Mesenchymal stem cell (in vitro differentiated cells and primary cell): ENCODE measurements around the gene FGF11.

Experiments used
- DNase-seq: peaks from one replicate; pipeline ENCODE4 v3.0.0-alpha.2; 2013
- H2AFZ ChIP-seq: one replicate; pipeline ENCODE4 v1.6.1; 2013; ENCODE audit warnings: low read depth, mild to moderate bottlenecking, control low read depth, inconsistent platforms, low read length, moderate library complexity
- H2AK5ac ChIP-seq: 2 replicates; pipeline ENCODE4 v1.6.1; 2013; ENCODE audit warnings: low read length, moderate library complexity, mild to moderate bottlenecking, inconsistent platforms; ENCODE audit not compliant: severe bottlenecking
- H2BK120ac ChIP-seq: one replicate; pipeline ENCODE4 v1.6.1; 2013; ENCODE audit warnings: low read depth, mild to moderate bottlenecking, inconsistent platforms, low read length, moderate library complexity
- H2BK12ac ChIP-seq, 2 experiments: one replicate each; pipeline ENCODE4 v1.6.1; 2013; ENCODE audit warnings: inconsistent platforms in 2 of 2, low read length in 2 of 2, mild to moderate bottlenecking in 2 of 2, moderate library complexity in 2 of 2, control low read depth in 1 of 2
- H2BK15ac ChIP-seq: one replicate; pipeline ENCODE4 v1.6.1; 2013; ENCODE audit warnings: mild to moderate bottlenecking, low read depth, inconsistent platforms; ENCODE audit not compliant: poor library complexity, severe bottlenecking
- H2BK5ac ChIP-seq: 2 replicates; pipeline ENCODE4 v1.6.1; 2013; ENCODE audit warnings: low read depth, mild to moderate bottlenecking, low read length, control low read depth, inconsistent platforms; ENCODE audit not compliant: poor library complexity, severe bottlenecking
- H3K14ac ChIP-seq, 2 experiments: one replicate each; pipeline ENCODE4 v1.6.1; 2013; ENCODE audit warnings: inconsistent platforms in 2 of 2, low read length in 2 of 2, control low read depth in 1 of 2, mild to moderate bottlenecking in 1 of 2, moderate library complexity in 1 of 2
- H3K18ac ChIP-seq, 2 experiments: one replicate each; pipeline ENCODE4 v1.6.1; 2013; ENCODE audit warnings: inconsistent platforms in 2 of 2, low read length in 2 of 2, control low read depth in 1 of 2, low read depth in 1 of 2, mild to moderate bottlenecking in 1 of 2
- H3K23ac ChIP-seq, 2 experiments: one replicate each; pipeline ENCODE4 v1.6.1; 2013; ENCODE audit warnings: inconsistent platforms in 2 of 2, low read length in 2 of 2, mild to moderate bottlenecking in 2 of 2, moderate library complexity in 2 of 2, control low read depth in 1 of 2
- H3K27ac ChIP-seq: 2 replicates; pipeline ENCODE4 v1.5.1; 2013; ENCODE audit warnings: mild to moderate bottlenecking, moderate library complexity, low read length, control low read depth, inconsistent platforms; ENCODE audit not compliant: poor library complexity, severe bottlenecking
- H3K27me3 ChIP-seq, 2 experiments: 2 replicates each; pipeline versions ENCODE4 v1.6.1 to v1.7.0; 2013; ENCODE audit warnings: low read length in 2 of 2, mild to moderate bottlenecking in 2 of 2, moderate library complexity in 2 of 2, control low read depth in 1 of 2, inconsistent platforms in 1 of 2; ENCODE audit not compliant: control insufficient read depth in 1 of 2, insufficient read depth in 1 of 2
- H3K36me3 ChIP-seq, 2 experiments: 2 replicates each; pipeline versions ENCODE4 v1.6.1 to v1.7.0; 2013; ENCODE audit warnings: low read length in 2 of 2, control low read depth in 1 of 2, inconsistent platforms in 1 of 2, low read depth in 1 of 2, mild to moderate bottlenecking in 1 of 2; ENCODE audit not compliant: insufficient read depth in 2 of 2, control insufficient read depth in 1 of 2
- H3K4ac ChIP-seq, 2 experiments: one replicate each; pipeline ENCODE4 v1.6.1; 2013; ENCODE audit warnings: inconsistent platforms in 2 of 2, low read length in 2 of 2, mild to moderate bottlenecking in 2 of 2, moderate library complexity in 2 of 2, control low read depth in 1 of 2, low read depth in 1 of 2
- H3K4me1 ChIP-seq: 2 replicates; pipeline ENCODE4 v1.6.1; 2013; ENCODE audit warnings: low read depth, low read length, control low read depth; ENCODE audit not compliant: control insufficient read depth, insufficient read depth
- H3K4me2 ChIP-seq: 2 replicates; pipeline ENCODE4 v1.6.1; 2013; ENCODE audit warnings: low read length, mild to moderate bottlenecking, inconsistent platforms; ENCODE audit not compliant: poor library complexity, severe bottlenecking
- H3K4me3 ChIP-seq, 2 experiments: 2 replicates each; pipeline versions ENCODE4 v1.5.1 to v1.7.0; 2013; ENCODE audit warnings: low read length in 2 of 2, mild to moderate bottlenecking in 2 of 2, control low read depth in 1 of 2, low read depth in 1 of 2; ENCODE audit not compliant: insufficient read depth in 1 of 2
- H3K79me1 ChIP-seq: replicated peaks from 2 replicates; pipeline ENCODE4 v1.6.1; 2013; ENCODE audit warnings: mild to moderate bottlenecking, control low read depth, low read length, inconsistent platforms; ENCODE audit not compliant: poor library complexity, severe bottlenecking
- H3K9ac ChIP-seq: 2 replicates; pipeline ENCODE4 v1.7.0; 2013; ENCODE audit warnings: mild to moderate bottlenecking, low read length, moderate library complexity
- H3K9me3 ChIP-seq: 2 replicates; pipeline ENCODE4 v1.7.0; 2013; ENCODE audit warnings: mild to moderate bottlenecking, low read length; ENCODE audit not compliant: control insufficient read depth
- H4K8ac ChIP-seq: one replicate; pipeline ENCODE4 v1.6.1; 2013; ENCODE audit warnings: inconsistent platforms, mild to moderate bottlenecking, low read length, moderate library complexity
- H4K91ac ChIP-seq: one replicate; pipeline ENCODE4 v1.6.1; 2013; ENCODE audit warnings: mild to moderate bottlenecking, low read length, inconsistent platforms
- WGBS: methylation state at CpG from one replicate; pipeline ENCODE4 v1.1.7; 2013; ENCODE audit warnings: mixed read lengths; 5-methylcytosine and 5-hydroxymethylcytosine counted together

FGF11 gene

DNA sequence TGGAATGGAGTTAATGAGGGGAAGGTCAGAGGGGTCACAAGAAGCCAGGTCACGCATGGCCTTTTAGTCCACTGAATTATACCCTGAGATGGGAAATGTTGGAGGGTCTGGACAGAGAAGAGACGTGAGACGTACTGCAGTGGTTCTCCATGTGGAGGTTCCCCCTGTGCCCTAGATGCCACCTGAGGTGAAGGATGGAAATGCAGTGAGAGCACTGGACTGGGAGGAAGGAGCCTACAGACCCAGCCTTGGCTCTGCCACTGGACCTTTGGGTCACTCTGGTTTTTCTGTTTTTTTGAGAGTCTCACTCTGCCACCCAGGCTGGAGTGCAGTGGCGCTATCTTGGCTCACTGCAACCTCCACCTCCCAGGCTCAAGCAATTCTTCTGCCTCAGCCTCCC is 43.2 kb upstream of the FGF11 start:
- H3K4me1 ChIP-seq: peaks cover 22% of the 10 kb centered on the region
- no peak overlapping the region for H3K23ac ChIP-seq
- peaks cover 17 to 18% of the 10 kb centered on the region in 2 experiments for H3K36me3 ChIP-seq
- H3K9ac ChIP-seq: no peak overlapping the region
- H2BK5ac ChIP-seq: no peak overlapping the region
- H3K4me2 ChIP-seq: no peak overlapping the region
- H3K4me3 ChIP-seq: no peak overlapping the region
- peaks cover 13% of the 10 kb centered on the region for H3K79me1 ChIP-seq
- no peaks in the 10 kb centered on the region for H3K9me3 ChIP-seq
- H3K27me3 ChIP-seq: no peaks in the 10 kb centered on the region
- H2BK12ac ChIP-seq: no peak overlapping the region
- no peak overlapping the region for H2BK120ac ChIP-seq
- H3K27ac ChIP-seq: no peak overlapping the region
- WGBS: 89% methylated on average over 4 of the region's 4 CpGs
- H3K18ac ChIP-seq: no peak overlapping the region
- no peak overlapping the region for H3K4ac ChIP-seq
- H2BK15ac ChIP-seq: no peak overlapping the region
- peak overlapping the region; percentile 63 for H4K8ac ChIP-seq
- DNase-seq: no peak
- H2AFZ ChIP-seq: no peak overlapping the region
- no peak overlapping the region for H3K14ac ChIP-seq
- no peak overlapping the region for H4K91ac ChIP-seq
- peak overlapping the region; percentile 76 for H2AK5ac ChIP-seq

- peaks cover 17% of the 10 kb centered on the region for H3K4me1 ChIP-seq
- H4K91ac ChIP-seq: no peak overlapping the region
- no peaks in the 10 kb centered on the region for H3K27me3 ChIP-seq
- H3K9me3 ChIP-seq: no peaks in the 10 kb centered on the region
- H3K79me1 ChIP-seq: peaks cover 4% of the 10 kb centered on the region
- no peak overlapping the region for H2BK15ac ChIP-seq
- H2BK120ac ChIP-seq: no peak overlapping the region
- no peaks in the 10 kb centered on the region for H3K36me3 ChIP-seq
- WGBS: 83% methylated on average over 1 of the region's 2 CpGs
- H4K8ac ChIP-seq: no peak overlapping the region
- H2AFZ ChIP-seq: no peak overlapping the region
- H2AK5ac ChIP-seq: no peak overlapping the region
- H3K4me3 ChIP-seq: no peak overlapping the region
- no peak overlapping the region for H3K23ac ChIP-seq
- no peak overlapping the region for H3K9ac ChIP-seq
- H3K14ac ChIP-seq: no peak overlapping the region
- no peak overlapping the region for H2BK12ac ChIP-seq
- no peak for DNase-seq
- H3K27ac ChIP-seq: no peak overlapping the region
- H2BK5ac ChIP-seq: no peak overlapping the region
- no peak overlapping the region for H3K4me2 ChIP-seq
- no peak overlapping the region for H3K4ac ChIP-seq
- no peak overlapping the region for H3K18ac ChIP-seq
Observed at GRCh38 chr17:7398612-7399011, 40.7 kb upstream of the FGF11 start.

DNA sequence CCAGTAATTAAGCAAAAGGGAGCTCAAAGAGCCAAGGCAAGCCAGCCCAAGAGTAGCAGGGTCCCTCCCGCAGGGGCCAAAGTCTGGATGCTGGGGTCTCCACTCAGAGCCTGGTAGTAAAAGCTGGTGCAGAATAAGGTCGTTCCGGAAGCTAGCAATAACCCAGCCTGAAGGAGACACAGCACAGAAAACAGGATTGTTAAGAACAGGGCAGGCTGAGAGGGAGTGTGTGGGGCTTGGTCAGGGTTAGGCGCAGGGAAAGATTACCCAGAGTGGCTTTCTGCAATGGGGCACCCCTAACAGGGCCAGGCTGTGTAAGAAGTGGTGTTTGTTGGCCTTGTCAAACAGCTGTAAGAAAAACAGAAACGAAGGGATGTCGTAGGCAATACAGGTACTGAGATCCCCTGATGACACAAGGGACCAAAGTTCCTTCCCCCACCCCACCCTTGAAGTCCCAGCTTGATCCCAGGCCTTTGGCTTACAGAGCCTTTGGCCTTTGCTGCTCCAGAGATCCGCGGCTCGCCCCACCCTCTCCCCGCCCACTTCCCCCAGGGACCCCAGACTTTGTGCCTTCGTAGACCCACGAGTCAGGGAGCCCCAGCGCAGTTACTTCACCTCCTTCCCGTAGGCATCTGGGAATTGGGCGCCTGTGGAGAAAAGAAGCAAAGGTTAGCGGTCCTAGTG is 36.1 kb upstream of the FGF11 start:
- peak overlapping the region; percentile 49 to 84 for H3K18ac ChIP-seq
- peak overlapping the region; percentile 80 to 87 for H3K4me3 ChIP-seq
- H3K4ac ChIP-seq: peak overlapping the region in 1 of 2 experiments; percentile 73
- peak overlapping the region in 1 of 2 experiments; percentile 97 for H3K23ac ChIP-seq
- H3K4me2 ChIP-seq: peak overlapping the region; percentile 84
- H3K27ac ChIP-seq: peak overlapping the region; percentile 97
- no peak for DNase-seq
- no peaks in the 10 kb centered on the region for H3K27me3 ChIP-seq
- H3K9me3 ChIP-seq: no peaks in the 10 kb centered on the region
- peak overlapping the region; percentile 54 for H2BK120ac ChIP-seq
- peak overlapping the region; percentile 57 for H4K8ac ChIP-seq
- H2BK12ac ChIP-seq: peak overlapping the region in 1 of 2 experiments; percentile 83
- 22% methylated on average over 13 of the region's 16 CpGs for WGBS
- H2BK15ac ChIP-seq: peak overlapping the region; percentile 16
- H2AK5ac ChIP-seq: peak overlapping the region; percentile 31
- peaks cover 0 to 2% of the 10 kb centered on the region in 2 experiments for H3K36me3 ChIP-seq
- peaks cover 20% of the 10 kb centered on the region for H3K4me1 ChIP-seq
- H2BK5ac ChIP-seq: no peak overlapping the region
- peak overlapping the region; percentile 44 for H2AFZ ChIP-seq
- H4K91ac ChIP-seq: peak overlapping the region; percentile 27
- peak overlapping the region; percentile 91 for H3K9ac ChIP-seq
- peaks cover 13% of the 10 kb centered on the region for H3K79me1 ChIP-seq
- H3K14ac ChIP-seq: no peak overlapping the region

- Histone ChIP-seq H4K91ac (peak overlapping the region; percentile 65), H3K4me1 (peaks cover 20% of the 10 kb centered on the region), H3K4me3 (peak overlapping the region; percentile 80 to 87), H3K9me3 (no peaks in the 10 kb centered on the region), H3K9ac (peak overlapping the region; percentile 91), H4K8ac (peak overlapping the region; percentile 99), H2BK12ac (peak overlapping the region in 1 of 2 experiments; percentile 48), H3K4me2 (peak overlapping the region; percentile 84), H3K27ac (peak overlapping the region; percentile 97), H2AK5ac (no peak overlapping the region), H3K4ac (peak overlapping the region in 1 of 2 experiments; percentile 76), H3K23ac (no peak overlapping the region), H3K27me3 (no peaks in the 10 kb centered on the region), H2BK5ac (peak overlapping the region; percentile 82), H2BK120ac (peak overlapping the region; percentile 54), H2AFZ (peak overlapping the region; percentile 84), H2BK15ac (peak overlapping the region; percentile 80), H3K79me1 (peaks cover 13% of the 10 kb centered on the region), H3K36me3 (peaks cover 2 to 6% of the 10 kb centered on the region in 2 experiments), H3K18ac (peak overlapping the region; percentile 95 to 96), H3K14ac (peak overlapping the region in 1 of 2 experiments; percentile 81)
- DNase-seq: no peak
- 0% methylated on average over 9 of the region's 13 CpGs for WGBS
Observed at GRCh38 chr17:7403727-7403976, 35.7 kb upstream of the FGF11 start.
